Amniotic epithelial cell (primary cell): Measurements from ENCODE around the gene TRAPPC10.
"Not testable (repeated sequence)": the region's sequence is repeated elsewhere in the genome, so short reads cannot be mapped to it uniquely, and the experiment has no call there.

ENCODE experiments used
- DNase-seq: peaks from one replicate; pipeline ENCODE4 v3.0.0-alpha.2; 2010; ENCODE audit warnings: low read depth

The TRAPPC10 gene

DNA sequence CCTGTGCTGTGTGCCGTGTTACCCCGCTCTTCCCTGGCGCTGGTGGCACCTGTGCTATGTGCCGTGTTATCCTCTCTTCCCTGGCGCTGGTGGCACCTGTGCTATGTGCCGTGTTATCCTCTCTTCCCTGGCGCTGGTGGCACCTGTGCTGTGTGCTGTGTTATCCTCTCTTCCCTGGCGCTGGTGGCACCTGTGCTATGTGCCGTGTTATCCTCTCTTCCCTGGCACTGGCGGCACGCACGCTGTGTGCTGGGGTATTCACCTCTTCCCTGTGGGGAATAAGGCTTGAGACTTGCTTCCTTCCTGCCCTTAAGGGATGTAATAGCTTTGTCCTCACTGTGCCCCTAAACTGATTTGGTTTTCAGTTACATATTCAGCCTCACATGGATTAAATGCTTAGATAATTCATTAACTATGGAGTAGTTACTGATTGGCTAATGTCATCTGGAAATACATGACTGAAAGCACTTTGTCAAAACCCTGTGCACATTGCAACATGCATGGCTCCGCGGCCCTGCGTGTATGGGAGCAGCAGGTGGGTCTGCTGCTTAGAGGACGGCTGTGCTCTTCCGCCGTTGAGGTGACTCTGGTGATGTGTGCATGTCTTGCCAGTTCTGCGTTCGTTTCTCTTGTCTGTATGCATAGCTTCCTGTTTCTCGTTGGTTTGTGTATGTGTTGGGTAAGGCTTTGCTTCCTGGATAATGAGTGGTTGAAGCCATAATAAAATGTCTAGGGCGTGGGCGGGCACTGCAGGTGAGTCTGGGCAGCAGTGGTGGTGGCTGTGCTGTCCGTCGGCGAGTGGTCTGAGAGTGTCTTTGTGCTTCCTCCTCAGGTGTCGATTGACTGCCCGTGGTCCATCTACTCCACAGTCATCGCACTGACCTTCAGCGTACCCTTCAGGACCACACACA is 77.1 kb downstream of the TRAPPC10 start:
- no peak for DNase-seq

GRCh38 chr21:44090325-44090724 is 78.2 kb downstream of the TRAPPC10 start:
- no peak for DNase-seq

DNA sequence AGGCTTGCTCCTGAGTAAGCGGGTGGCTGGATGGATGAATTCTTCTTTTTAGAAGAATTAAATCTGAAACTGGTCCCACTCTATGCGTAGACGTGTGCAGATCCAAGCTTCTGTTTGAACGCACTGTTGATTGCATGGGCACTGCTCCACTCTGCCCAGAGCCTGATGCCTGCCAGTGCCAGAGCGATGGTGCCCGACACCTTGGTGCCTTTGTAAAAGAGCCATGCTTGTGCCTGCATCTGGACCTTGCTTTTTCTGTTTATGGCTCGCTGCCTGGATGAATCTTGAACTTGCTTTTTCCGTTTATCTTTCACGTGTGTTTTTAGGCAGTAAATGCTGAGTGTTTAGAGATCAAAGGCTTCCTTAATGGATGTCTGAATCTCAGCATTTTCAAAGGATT is 80.1 kb downstream of the TRAPPC10 start:
- no peak for DNase-seq

- no peak for DNase-seq
Observed at GRCh38 chr21:44093761-44094160, 81.7 kb downstream of the TRAPPC10 start.

- no peak for DNase-seq
Observed at GRCh38 chr21:44094832-44095231, 82.7 kb downstream of the TRAPPC10 start.

GRCh38 chr21:44098507-44098906 is 86.4 kb downstream of the TRAPPC10 start:
- not testable (repeated sequence) for DNase-seq

- DNase-seq: not testable (repeated sequence)
Observed at GRCh38 chr21:44098964-44099363, 86.9 kb downstream of the TRAPPC10 start.

GRCh38 chr21:44107026-44107501 is 95.0 kb downstream of the TRAPPC10 start, which contains the start of gene PWP2:
TSS of gene PWP2 (plus strand) at chr21:44107399. CDS start at chr21:44107417, 18 bp downstream.
- peak; percentile 12 for DNase-seq

- DNase-seq: not testable (repeated sequence)
Observed at GRCh38 chr21:44107589-44107988, 95.5 kb downstream of the TRAPPC10 start.

DNA sequence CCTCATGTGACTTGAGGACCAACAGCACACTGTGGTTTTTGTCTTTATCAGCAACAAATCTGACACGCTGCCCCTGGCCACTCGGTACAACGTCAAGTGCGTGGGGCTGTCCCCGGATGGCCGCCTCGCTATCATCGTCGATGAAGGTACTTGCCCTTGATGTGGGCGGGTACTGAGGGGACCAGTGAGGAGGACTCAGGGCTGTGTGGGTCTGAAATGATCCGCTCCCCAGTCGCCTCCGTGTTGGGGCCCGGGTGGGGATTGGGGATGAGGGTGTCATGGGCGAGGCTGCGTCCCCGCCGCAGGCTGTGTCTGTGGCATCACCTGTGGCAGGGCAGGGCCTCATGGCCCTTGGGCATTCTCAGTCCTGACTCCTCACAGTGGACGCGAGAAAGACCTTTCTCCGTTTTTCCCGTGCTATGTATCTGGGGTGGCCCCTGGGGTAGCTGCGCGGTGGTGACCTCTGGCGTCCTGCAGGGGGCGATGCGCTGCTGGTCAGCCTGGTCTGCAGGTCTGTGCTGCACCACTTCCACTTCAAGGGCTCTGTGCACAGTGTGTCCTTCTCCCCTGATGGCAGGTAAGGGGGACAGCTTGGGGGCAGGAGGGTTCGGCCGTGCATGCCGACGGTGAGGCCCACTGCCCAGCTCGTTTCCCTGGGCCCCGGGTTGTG is 101.7 kb downstream of the TRAPPC10 start:
- not testable (repeated sequence) for DNase-seq

- DNase-seq: not testable (repeated sequence)
Observed at GRCh38 chr21:44122131-44122530, 110.0 kb downstream of the TRAPPC10 start.

DNA sequence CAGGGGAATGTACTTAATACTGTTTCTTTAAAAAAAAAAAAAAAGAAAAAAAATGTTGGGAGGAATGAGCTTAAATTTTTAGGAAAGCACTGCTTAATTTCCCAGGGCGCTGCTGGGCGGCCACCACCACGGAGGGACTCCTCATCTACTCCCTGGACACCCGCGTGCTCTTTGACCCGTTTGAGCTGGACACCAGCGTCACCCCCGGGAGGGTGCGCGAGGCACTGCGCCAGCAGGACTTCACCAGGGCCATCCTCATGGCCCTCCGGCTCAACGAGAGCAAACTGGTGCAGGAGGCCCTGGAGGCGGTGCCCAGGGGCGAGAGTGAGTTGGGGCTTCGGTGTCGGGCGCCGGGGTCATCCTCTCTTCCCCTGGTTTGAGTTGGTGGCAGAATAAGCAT is 115.7 kb downstream of the TRAPPC10 start:
- not testable (repeated sequence) for DNase-seq

- not testable (repeated sequence) for DNase-seq
Observed at GRCh38 chr21:44133715-44134057, 121.6 kb downstream of the TRAPPC10 start.

DNA sequence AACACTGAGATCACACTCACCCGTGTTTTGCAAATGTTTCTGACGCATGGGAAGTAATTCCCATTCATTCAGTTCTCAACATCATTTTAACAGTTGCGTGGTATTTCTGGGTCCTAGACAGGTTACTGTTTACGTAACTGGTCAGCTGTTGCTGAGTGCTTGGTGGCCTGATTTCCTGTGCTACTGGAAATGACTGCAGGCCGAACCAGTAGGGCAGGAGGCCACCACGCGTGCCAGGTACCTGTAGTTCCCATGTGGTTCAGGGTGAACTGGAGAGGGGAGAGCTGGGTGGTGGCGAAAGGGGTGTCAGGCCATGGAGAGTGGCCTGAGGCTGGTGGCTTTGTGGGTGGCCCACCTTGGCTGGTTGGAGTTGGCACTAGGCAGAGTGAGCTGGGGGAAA is 122.6 kb downstream of the TRAPPC10 start:
- DNase-seq: not testable (repeated sequence)

DNA sequence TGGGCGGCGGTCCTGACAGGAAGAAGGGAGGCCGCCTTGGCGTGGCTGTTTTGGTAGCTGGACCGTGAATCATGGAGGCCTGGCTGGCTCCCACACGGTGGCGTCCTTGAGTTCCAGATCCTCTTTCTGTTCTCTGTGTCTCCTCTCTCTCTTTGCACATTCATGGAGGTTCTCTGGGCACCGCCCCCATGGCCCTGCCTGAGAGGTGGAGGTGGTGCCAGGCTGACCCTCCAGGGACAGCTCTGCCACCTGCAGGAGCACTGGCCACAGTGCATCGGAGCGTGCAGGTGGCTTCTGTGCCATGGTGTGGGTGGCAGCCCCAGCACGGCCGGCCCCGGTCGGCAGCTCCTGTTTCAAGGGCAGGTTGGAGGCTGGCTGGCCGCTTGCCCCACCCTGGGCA is 125.9 kb downstream of the TRAPPC10 start:
- DNase-seq: not testable (repeated sequence)

GRCh38 chr21:44139787-44140551 is 127.9 kb downstream of the TRAPPC10 start:
- DNase-seq: not testable (repeated sequence)

GRCh38 chr21:44140552-44140932 is 128.4 kb downstream of the TRAPPC10 start:
- DNase-seq: not testable (repeated sequence)

- not testable (repeated sequence) for DNase-seq
Observed at GRCh38 chr21:44142470-44142869, 130.4 kb downstream of the TRAPPC10 start.

DNA sequence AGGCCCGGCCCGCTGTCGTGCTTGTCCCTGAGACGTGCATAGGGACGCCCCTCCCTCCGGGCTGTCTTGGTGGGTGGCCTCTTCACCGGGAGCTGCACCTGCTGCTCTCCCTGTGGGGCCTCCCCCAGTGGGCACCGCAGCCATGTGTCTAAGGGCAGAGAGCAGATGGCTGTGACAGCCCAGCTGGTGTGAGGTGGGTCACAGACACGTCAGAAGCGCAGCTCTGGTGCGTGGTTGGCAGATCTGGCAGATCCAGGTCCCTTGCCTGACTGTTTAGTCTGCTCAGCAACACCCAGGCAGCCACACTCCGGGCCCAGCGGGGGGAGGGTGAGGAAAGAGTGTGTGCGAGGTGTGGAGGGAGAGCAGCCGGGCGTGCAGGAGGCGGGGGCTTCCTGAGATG is 131.3 kb downstream of the TRAPPC10 start:
- not testable (repeated sequence) for DNase-seq

- DNase-seq: not testable (repeated sequence)
Observed at GRCh38 chr21:44143996-44144395, 131.9 kb downstream of the TRAPPC10 start.

DNA sequence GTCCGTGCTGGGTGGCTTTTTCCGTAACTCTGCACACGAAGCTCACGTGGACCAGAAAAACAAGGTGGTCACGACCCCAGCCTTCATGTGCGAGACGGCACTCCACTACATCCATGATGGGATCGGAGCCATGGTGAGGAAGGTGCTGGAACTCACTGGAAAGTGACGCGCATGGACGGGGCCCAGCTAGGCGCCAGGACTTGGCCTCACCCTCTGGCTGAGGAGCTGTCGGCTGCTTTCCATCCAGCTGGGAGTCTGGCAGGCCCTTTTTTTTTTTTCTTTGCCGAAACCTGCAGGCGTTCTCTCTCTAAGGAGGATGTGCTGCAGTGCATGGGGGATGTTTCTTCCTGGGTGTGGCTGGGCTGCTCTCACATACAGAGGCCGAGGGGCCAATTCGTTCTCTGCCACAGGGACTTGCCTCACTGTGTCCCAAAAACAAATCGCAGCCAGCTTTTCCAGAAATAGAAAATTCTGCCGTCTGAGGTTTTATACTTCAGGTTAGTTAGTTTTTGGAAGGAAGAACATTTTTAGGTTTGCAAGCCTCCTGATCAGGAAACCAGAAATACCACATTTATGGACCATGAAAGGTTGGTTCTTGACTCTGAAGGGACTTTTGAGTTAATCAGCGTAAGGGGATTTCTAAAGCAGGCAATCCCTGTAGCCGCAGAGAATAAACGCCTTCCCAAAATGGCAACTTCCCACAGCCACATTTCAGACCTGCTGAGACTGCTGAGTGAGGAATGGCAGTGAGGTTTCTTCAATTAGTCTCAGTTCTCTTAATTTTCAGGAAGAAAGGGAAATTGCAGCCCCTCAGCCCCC is 132.9 kb downstream of the TRAPPC10 start:
- not testable (repeated sequence) for DNase-seq
